ENCODE data around the gene CDC25B. TPM values are rescaled to one million over a fixed set of nuclear protein-coding genes. Genes with fewer than 3 reads are reported as not detected.

Gene CDC25B
- total and polyA plus RNA-seq, 2 donors (not counting 3 experiments of a cell fraction or from before 2014, with no cell fraction given): 46.7 to 76.5 TPM

GRCh38 chr20:3826420-3826819 is 30.3 kb downstream of the CDC25B start:
- POLR2A ChIA-PET: no interaction called here

More at GRCh38 chr20:3826420-3826819, 30.3 kb downstream of the CDC25B start:
- TF ChIP-seq GATA2 (IDR thresholded peaks at IDR 0.05; ENCODE audit: insufficient read depth, insufficient read length, low read depth, low read length) (no peak), POLR2A (IDR thresholded peaks at IDR 0.05; ENCODE audit: low read depth, low read length) (no peak), MYC (IDR thresholded peaks at IDR 0.05; ENCODE audit: low read depth, low read length) (no peak), JUN (IDR thresholded peaks at IDR 0.05; ENCODE audit: borderline replicate concordance, insufficient read depth, insufficient read length, low read depth) (no peak), FOS (IDR thresholded peaks at IDR 0.05; ENCODE audit: borderline replicate concordance, insufficient read depth, low read length) (no peak), CTCF (IDR thresholded peaks at IDR 0.05; ENCODE audit: extremely low read depth in 1 of 2, insufficient read depth in 1 of 2, low read depth in 1 of 2, low read length in 2 of 2) (no peak), POLR2AphosphoS5 (IDR thresholded peaks at IDR 0.05; ENCODE audit: insufficient read depth, low read depth, low read length) (no peak), MAX (IDR thresholded peaks at IDR 0.05; ENCODE audit: insufficient read depth, insufficient read length) (no peak), EZH2 (IDR thresholded peaks at IDR 0.05; ENCODE audit: borderline replicate concordance, low read depth, low read length, severe bottlenecking) (no peak)
- peaks cover 2% of the 10 kb centered on the region for H3K4me1 ChIP-seq (ENCODE audit: control insufficient read depth, extremely low read depth, insufficient read depth, low read length)
- H3K9me3 ChIP-seq (replicated peaks; ENCODE audit: control insufficient read depth, insufficient read depth, low read length): no peaks in the 10 kb centered on the region
- CTCF ChIA-PET: interaction anchor here (0.9 to 1.4 kb wide), 3 partner anchors 13 to 59 kb away, joined by 3 to 4 read pairs (median 3); partner anchors contain the start of gene ADISSP
- H2AFZ ChIP-seq (ENCODE audit: low read depth, low read length): no peak overlapping the region
- peaks cover 2% of the 10 kb centered on the region for H3K79me2 ChIP-seq (ENCODE audit: control insufficient read depth, insufficient read depth, low read length)
- no peak overlapping the region for H3K4me2 ChIP-seq (ENCODE audit: insufficient read depth, low read length)
- H3K27ac ChIP-seq (ENCODE audit: insufficient read depth, low read depth, low read length): no peak overlapping the region
- no peak overlapping the region for H3K9ac ChIP-seq (replicated peaks; ENCODE audit: extremely low read depth, insufficient read depth, low read length)
- no peaks in the 10 kb centered on the region for H3K27me3 ChIP-seq (ENCODE audit: control insufficient read depth in 2 of 2, insufficient read depth in 2 of 2, low read length in 2 of 2)
- no peak overlapping the region for H3K4me3 ChIP-seq (replicated peaks in 1 of 3; ENCODE audit: insufficient read depth in 1 of 3, low read depth in 1 of 3, low read length in 3 of 3)
- dilution Hi-C loops (cut with MboI; ENCODE audit: extremely low pct_ligation_motif_present, low sequenced_read_pairs) (no loop called here), intact Hi-C loops (cut with micrococcal nuclease) (no loop called here)
- no TSS peak for BruUV-seq (replicated peaks)
- no peaks in the 10 kb centered on the region for H3K9me1 ChIP-seq (replicated peaks; ENCODE audit: control insufficient read depth, extremely low read depth, insufficient read depth, low read length)
- peaks cover 2 to 19% of the 10 kb centered on the region in 2 experiments for H3K36me3 ChIP-seq (ENCODE audit: control insufficient read depth in 2 of 2, extremely low read depth in 1 of 2, insufficient read depth in 2 of 2, low read length in 2 of 2)
- no peak for FAIRE-seq
- no peak for DNase-seq (ENCODE audit: low read depth, low spot score)
- no peaks in the 10 kb centered on the region for H4K20me1 ChIP-seq (replicated peaks; ENCODE audit: control insufficient read depth, extremely low read depth, insufficient read depth, low read length)
